GM21737 (cell line): Measurements from ENCODE around the gene NR3C2.
"Not testable (repeated sequence)": the region's sequence is repeated elsewhere in the genome, so short reads cannot be mapped to it uniquely, and the experiment has no call there.

ENCODE experiments used
- ATAC-seq: cut with Tn5 transposase; IDR thresholded peaks from one replicate; pipeline ENCODE4 v1.9.1; 2021; ENCODE audit warnings: mild to moderate bottlenecking, moderate library complexity; ENCODE audit not compliant: unreplicated experiment

The NR3C2 gene

GRCh38 chr4:148116264-148116663, 325.9 kb downstream of the NR3C2 start:
- ATAC-seq, result no peak

GRCh38 chr4:148114436-148114835, 327.8 kb downstream of the NR3C2 start:
- no peak for ATAC-seq

- ATAC-seq, result no peak
Observed at GRCh38 chr4:148112231-148112982, 329.8 kb downstream of the NR3C2 start.

- ATAC-seq, result no peak
Observed at GRCh38 chr4:148110169-148110568, 332.0 kb downstream of the NR3C2 start.

GRCh38 chr4:148109216-148109615, 333.0 kb downstream of the NR3C2 start:
- ATAC-seq, result no peak

GRCh38 chr4:148108766-148109165, 333.4 kb downstream of the NR3C2 start:
- no peak for ATAC-seq

GRCh38 chr4:148103597-148104355, 338.4 kb downstream of the NR3C2 start:
- ATAC-seq, result no peak

GRCh38 chr4:148101790-148102189, 340.4 kb downstream of the NR3C2 start:
- ATAC-seq, result no peak

GRCh38 chr4:148101235-148101634, 341.0 kb downstream of the NR3C2 start:
- no peak for ATAC-seq

- no peak for ATAC-seq
Observed at GRCh38 chr4:148097801-148098200, 344.4 kb downstream of the NR3C2 start.

GRCh38 chr4:148095346-148095923, 346.8 kb downstream of the NR3C2 start:
- no peak for ATAC-seq

- no peak for ATAC-seq
Observed at GRCh38 chr4:148094149-148094548, 348.1 kb downstream of the NR3C2 start.

GRCh38 chr4:148093065-148093464, 349.1 kb downstream of the NR3C2 start:
- ATAC-seq, result no peak

- ATAC-seq, result no peak
Observed at GRCh38 chr4:148092316-148093014, 349.7 kb downstream of the NR3C2 start.

- no peak for ATAC-seq
Observed at GRCh38 chr4:148091896-148092295, 350.3 kb downstream of the NR3C2 start.

- ATAC-seq, result no peak
Observed at GRCh38 chr4:148090503-148091476, 351.4 kb downstream of the NR3C2 start.

GRCh38 chr4:148090029-148090428, 352.2 kb downstream of the NR3C2 start:
- ATAC-seq, result no peak

- no peak for ATAC-seq
Observed at GRCh38 chr4:148089624-148090023, 352.6 kb downstream of the NR3C2 start.

- not testable (repeated sequence) for ATAC-seq
Observed at GRCh38 chr4:148083073-148083472, 359.1 kb downstream of the NR3C2 start.

GRCh38 chr4:148081745-148082144, 360.5 kb downstream of the NR3C2 start:
- ATAC-seq, result no peak
